Activated CD8-positive, alpha-beta memory T cell treated with anti-CD3 and anti-CD28 coated beads, Interleukin-2, amount 50 U/mL, for 24 hours (primary cell): ENCODE data around the gene SORBS2.

Source experiments
- DNase-seq: peaks from one replicate; pipeline ENCODE4 v3.0.0-alpha.2; 2020; ENCODE audit errors: extremely low read depth

The SORBS2 gene

DNA sequence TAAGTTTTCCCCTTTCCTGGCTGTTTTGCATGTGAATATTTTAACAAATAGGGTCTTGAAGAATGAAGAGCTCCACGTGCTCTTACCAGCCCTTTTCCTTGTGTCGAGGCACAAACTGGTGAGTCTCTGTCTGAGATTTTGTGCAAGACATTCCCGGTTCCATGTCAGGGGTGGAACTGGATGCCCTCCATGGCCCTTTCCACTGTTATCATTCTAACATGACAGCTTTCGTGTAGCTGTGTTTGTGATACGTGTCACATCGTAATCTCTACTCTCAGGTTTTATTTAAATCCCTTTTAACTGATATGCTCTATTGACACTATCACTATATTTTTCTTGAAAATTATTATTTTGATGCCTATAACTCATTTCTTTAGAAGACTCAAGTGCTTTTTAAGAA is 130.4 kb downstream of the SORBS2 start:
- no peak for DNase-seq

DNA sequence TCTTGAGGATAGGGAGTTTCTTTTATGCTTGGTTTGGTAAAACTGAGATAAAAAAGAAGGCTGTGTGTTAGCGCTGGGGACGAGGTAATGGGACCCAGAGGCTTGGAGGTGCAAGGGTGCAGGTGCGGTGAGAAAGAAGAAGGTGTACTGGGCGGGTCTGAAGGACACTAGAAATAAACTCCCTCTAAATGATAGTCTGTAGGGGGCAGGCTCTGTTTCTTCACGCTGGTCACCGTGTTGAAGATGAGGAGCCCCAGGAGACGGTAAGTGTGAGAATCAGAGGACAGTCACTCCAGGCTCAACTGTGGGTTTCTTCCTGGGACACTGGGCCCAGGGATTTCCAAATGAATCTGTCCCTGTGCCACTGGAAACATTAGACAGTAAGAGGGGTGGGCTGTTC is 131.4 kb downstream of the SORBS2 start:
- DNase-seq = no peak

DNA sequence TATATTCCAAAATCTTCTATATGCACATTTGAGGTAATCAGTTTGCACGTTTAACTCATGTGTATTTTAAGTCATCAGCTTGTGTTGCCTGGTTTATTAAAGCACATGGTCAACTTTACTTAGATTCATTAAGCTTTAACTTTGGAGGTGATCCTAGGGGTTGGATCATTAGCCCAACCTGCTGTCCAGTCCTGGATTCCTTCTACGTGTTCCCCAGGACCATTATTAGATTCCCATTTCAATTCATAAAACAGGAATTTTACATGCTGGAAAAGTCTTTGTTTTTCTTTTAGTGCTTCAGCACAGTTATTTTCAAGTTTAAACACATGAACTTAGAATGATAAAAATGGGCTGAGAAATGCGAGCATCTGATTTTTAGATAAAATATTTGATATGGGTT is 132.5 kb downstream of the SORBS2 start:
- DNase-seq = no peak

DNA sequence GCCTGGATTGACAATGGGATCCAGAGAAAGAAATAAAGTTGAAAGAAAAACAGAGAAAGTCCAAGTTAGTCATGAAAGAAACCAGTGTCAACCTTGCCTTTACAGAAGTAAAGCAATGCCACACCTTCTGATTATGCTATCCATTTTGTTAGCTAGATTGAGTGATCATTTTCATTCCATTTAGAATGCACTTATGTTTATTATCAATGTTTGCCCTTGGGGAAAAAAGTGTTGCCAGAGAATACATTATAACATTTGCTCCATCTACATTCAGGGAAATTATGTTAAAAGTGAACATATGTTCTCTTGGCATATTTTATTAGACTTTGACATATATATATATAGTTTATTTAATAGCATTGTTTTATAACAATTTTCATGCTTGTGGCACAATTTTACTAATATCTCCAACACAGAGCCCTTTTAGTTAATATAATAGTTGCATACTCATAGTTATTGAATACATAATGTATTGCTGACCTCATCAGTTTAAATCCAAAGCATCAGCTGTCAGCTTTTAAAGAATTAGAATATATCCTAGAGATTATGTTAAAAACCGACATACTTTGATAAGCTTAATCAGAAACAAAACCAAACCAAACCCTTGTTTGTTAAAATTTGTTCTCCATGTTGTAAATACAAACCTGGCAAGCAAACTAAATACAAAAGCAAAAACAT is 134.2 kb downstream of the SORBS2 start:
- DNase-seq = no peak

DNA sequence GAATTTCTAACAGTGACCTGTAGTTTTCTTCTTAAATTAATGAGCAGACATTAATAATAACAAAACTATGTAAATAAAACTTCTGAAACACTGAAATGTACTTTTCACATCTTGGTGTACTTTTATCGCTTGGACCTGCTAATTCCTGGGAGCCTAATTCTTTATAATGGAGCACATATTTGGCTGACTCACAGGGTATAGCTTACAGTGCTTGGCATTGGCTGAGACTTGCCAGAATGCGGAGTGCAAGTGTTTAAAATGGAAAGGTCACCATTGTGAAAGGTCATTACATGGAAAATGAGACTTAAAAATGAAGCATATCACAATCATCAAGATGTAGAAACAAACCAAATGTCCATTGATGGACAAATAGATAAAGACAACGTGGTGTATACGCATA is 139.4 kb downstream of the SORBS2 start:
- no peak for DNase-seq

DNA sequence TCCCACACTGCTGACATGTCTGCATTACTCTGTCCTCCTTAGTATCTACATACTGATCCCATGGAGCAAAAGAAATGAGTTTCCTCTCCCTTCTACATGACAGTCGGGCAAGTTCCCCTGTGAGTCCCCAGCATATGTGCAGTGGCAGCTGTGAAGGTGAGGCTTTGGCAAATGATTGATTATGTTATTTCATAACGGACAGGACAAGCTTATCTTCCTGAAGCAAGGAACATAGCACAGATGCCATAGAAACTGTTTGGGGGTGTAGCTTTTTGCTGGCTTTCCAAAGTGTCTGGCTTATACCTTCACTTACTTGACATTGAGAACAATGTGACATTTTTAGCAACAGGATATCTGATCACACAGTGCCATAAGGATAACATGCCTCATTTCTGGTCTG is 139.8 kb downstream of the SORBS2 start:
- no peak for DNase-seq

DNA sequence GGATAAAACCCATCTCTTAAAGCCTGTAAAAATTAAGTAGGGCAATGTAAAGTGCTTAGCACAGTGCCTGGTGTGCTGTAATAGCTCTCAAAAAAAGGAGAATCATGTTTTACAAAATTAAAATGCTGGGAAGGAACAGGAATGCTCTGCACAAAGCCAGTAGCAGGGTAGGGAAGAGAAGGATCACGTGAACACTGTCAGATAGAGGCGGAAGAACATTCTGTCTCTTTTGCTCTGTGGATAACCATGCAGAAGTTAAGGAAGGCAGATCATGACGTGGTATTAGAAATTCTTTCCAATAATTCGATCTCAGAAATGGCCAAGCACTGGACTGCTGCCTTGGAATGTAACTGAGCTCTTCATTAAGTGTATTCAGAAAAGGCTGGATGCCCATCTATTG is 140.5 kb downstream of the SORBS2 start:
- DNase-seq = no peak

DNA sequence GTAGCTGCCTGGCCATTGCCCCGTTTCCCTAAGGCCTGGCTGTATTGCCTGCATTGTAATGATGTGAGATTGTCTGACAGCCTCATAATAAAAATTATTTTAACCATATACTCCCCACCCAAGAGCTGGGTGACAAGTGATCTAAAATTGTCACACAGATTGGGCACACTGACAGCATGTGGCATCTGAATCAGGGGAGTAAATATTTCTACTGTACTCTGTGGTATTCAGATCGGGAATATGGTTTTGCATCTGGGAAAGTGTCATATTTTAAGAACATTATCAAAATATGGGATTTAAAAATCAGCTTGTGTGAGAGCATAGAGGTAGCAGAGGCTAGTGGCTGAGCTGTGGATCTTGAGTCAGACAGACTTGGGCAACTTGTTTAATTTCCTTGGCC is 140.9 kb downstream of the SORBS2 start:
- no peak for DNase-seq

DNA sequence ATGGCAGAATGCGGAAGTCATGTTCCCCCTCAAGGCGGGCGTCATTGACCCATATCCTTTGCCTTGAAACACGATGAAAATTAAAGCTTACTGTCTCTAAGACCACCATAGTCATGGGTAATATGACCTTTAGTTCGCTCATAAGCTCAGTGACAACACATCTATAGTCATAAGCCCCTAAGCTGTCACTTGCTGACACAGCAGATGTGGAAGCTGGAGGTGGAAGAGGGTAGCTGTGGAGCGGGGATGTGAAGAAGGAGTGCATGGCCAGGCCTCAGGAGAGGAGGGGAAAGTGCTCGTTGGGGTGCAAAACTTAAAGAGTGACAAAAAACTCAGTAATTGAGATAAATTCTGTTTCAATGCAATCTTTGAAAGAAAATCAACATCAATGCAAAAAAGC is 142.7 kb downstream of the SORBS2 start:
- DNase-seq = no peak

DNA sequence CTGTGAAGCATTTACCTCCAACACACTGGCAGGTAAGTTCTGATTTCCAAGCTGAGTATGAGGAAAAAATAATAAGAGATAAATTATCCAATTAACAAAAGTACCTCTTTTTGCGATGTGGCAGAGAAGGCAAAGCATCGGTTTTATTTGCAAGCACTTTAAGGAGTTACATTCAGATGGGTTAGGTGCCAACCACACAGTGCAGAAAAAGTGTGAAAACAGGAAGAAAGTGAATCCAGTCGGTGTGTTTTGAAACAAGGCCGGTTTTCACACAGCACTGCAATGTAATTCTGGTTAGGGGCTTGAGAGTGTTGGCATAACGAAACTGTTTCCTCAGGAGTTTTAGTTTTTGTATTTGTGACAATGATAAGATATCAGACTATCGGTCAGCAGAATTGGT is 145.8 kb downstream of the SORBS2 start:
- DNase-seq = no peak

DNA sequence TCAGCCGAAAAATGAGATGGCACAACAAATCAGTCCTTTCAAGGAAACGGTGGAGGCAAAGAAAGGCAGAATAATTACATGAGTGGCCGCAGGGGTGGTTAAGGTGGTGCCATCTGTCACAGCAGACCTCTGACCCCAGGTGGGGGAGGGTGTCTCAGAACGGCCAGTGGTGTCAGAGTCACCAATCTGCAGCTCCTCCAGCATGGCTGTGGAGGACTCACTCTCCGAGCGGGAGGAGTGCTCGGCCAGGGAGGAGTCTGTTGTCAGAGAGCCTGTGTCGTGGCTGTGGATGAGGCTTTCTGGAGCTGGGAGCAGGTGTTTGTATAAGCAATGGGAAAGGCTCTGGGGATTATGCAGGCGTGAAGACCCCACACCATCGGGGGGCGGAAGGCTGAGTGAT is 146.3 kb downstream of the SORBS2 start:
- DNase-seq = no peak

DNA sequence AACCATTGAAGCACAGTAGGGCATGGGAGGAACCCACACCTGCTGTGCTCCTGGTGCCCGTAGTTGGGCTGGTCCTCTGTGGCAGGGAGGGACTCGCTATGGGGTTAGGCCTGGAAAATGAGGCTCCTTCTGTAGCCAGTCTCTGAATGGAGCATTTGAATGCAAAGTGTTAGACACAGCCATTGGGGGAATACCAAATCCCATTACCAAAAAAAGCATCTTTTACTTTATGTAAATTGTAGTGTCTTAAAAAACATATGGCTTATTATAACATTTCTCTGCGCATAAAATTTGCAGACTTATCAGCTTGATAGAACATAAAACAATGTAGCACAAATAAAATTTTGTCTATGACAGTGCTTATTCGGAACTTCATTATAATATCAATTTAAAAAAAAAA is 147.5 kb downstream of the SORBS2 start:
- no peak for DNase-seq

DNA sequence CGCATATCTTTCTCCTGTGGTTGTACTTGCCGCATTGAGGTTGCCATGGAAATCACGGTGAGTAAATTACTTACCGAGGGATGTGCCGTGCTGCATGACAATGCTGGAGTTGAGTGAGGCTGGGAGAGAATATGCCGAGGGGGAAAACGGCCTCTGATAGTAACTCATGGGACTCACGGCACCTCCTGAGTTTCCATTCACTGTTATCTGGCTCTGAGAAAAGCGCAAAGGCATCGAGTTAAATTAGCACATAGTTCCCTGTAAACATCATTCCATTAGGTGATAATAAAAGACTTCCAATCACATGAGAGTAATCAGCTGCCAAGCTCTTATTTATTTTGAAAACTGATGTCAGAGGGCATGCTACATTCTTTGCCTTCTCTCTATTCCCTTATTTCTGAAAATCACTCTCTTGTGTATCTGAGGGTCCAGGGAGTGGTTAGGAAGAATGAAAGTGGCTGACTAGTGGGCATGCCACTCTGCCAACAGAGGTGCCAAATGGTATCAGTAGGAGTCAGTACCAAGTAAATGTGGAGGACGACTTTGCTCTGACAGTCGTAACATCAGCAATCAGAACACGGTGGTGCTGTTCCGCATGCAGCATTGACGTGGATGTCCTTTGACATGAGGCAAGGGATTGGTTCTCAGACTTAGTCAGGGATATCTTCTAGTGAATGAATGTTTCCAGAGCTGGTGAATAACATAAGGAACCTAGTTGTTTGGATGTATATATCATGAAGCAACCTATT is 149.8 kb downstream of the SORBS2 start:
- DNase-seq = no peak

DNA sequence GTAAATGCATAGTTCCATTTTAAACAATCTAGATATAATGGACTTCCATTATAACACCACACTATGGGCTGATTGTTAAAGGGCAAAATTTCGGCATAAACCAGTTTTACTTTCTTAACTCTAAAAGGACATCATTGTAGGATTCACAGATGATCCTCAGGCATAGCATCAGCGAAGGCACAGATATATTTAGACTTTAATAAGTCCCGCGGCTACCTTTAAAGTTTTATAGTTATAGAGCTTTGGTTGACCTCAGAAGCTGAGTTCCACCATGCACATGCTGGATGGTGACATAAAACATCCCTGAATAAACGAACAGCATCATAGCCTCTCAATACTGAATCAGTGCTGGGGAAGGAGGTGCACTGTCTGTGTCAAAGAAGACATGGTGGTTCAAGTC is 151.7 kb downstream of the SORBS2 start:
- no peak for DNase-seq

DNA sequence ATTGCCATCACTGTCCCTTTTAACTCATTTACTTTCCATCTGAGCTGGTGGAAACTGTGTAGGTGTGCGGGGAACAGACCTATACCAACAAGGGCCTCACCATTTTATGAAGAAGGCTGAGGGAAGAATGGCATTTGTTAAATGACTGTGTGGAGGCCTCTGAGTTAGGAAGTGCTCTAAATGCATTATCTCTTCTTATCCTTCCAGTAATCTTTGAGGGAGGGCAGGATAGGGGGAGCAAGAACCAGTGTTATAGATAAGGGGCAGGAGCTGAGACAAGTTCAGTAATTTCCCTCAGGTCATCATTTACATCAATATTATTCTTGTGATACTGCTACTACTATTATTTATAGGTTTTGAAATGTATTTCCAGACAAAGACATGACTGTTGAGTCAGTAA is 154.3 kb downstream of the SORBS2 start:
- DNase-seq = no peak

DNA sequence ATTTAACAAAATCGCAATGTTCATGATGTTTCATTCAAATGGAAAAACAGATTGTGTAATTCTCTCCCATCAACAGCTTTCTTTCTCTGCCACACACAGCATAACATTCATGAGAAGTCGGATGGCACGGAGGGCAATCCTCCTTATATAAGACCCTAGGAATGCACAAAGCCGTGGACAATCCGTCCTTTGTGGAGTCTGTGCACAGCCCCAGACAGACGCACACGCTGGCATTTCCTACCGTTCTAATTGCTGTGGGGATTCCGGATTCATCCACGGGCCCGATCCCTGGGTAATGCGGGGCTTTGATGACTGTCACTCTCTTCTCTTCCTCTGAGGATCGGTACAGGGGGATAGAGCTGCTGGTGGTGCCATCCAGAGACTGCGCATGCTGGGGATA is 154.8 kb downstream of the SORBS2 start:
- no peak for DNase-seq

DNA sequence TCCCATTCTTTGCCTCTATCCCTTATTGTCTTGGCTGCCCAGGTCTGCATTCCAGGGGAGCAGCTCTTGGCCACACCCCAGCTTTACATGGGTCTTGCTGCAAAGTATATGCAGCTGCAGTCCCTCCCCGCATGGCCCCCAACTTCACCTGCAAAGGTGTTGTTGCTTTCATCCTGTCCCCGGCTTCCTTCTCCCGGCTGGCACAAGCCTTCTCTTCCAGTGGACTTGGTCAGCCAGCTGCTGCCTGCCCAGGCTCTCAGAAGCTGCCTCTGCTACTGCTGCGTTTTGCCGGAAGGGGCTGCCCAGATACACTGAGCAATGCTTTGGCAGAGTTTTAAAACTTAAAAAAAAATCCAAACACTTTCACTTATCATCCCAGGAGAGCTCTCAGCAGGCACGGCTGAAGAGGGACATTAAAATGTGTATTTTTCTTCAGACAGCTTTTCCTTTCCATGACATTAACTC is 155.5 kb downstream of the SORBS2 start:
- no peak for DNase-seq

DNA sequence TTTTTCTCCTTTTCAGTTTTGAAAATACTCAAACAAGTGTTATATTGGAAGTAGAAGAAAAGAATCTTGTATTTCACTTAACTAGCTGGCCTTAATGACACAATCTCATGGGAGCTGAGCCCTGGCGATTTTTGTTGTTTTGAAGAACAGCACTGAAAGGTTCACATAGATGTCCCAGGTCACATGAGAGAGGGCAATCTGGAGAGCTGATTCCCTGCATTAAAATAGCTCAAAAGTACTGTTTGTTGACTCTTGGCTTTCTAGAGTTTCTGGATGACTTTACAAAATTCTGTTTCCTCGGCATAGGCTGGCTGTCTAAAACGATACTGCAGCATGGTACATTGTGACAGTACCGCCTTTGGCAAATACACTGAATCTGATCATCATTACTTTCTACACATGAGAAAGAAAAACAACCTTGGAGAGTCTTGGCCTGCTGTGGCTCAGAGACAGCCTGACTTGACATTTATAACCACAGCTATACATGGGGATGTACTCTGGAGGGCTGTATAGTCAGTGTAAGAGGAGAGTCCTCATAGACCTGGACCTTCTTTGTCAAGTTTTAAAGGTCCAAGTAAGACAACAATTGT is 156.9 kb downstream of the SORBS2 start:
- no peak for DNase-seq

DNA sequence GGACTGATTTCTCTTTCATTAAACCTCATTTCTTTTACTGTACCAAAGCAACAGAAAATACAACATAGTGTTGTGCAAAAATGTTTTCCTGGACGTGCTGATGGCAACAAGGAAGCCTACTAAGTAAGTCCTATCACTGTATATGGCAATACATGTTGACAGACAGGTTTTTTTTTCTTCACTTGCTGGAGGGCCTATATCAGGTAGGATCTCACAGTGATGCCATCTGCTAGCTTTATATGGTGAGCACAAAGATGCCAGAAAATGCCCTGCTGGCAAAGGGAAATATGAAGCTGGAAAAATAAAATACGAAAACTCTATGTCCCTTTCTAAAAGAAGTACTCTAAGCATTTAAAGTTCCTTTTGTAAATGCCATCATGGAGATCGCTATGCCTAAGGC is 157.7 kb downstream of the SORBS2 start:
- DNase-seq = no peak

DNA sequence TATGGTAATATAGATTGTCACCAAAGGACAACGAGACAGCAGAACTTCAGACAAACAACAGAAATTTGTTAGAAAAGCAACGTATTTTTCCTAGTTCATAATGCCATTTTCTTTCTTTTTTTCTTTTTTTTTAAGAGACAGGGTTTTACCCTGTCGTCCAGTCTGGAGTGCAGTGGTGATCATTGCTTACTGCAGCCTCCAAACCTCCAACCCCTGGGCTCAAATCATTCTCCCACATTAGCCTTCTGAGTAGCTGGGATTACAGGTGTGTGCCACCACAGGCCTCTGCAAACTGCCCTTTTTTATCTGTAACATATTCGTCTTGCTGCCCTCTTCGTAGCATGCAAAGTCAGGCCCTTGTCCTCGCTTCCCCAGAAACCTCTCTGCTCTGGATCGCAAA is 160.1 kb downstream of the SORBS2 start:
- DNase-seq = no peak

DNA sequence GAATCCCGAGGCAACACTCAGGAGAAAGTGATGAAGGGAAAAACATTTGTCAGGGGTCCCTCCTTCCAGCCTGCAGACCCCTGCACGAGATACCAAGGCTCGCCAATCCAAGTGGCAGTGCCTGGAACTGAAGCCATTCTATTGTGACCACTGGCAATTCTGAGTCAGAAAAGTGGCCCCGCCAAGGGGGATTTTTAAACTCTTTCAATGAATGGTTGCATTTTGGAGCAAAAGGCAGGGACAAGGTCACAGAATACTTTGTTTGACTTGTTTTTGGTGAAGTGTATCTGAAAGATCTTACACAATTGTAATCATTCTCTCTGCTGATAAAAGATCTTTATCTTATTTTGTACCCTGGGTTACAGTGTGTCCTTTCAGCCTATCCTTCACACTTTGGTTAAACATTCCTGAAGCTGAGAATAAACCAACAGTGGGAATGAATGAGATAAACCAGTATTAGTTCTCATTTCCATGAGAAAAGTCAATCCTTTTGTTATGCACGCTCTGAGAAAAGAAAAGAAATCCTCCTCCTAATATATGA is 160.8 kb downstream of the SORBS2 start:
- no peak for DNase-seq

DNA sequence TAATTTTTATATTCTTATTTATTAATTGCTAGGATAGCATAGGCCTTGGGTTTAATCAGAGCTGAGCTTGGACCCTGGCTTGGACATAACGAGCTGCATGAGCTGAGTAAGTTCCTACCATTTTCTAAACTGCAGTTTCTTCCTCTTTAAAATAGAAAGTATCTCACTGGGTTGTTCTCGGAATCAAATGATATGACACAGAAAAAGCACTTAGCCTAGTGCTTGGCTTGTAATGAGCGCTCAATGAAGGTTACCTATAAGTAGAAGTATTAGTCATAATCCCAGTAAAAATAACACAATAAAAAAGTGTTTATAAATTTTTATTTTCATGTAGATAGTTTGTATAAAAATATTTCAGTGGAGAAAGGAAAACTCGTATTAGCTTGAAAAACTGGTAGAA is 163.4 kb downstream of the SORBS2 start:
- no peak for DNase-seq

DNA sequence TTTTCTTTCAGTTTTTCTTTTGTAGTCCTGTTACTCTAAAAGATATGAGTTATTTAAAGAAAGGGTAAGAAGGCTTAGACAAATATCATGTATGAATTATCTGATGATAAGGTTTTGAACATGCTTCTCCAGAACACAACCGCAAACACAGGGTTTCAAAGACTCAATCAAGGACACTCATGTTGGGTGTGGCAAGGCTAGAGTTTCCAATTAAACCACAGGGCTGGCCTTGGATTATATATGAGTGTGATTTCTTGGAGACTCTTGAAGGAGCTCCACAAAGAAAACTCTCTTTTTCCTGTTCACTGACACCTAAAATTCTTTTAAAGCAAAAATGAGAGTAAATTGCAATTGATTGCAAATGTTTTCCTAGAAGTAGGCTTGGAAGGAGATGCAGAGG is 166.6 kb downstream of the SORBS2 start:
- no peak for DNase-seq
